Coronary artery (tissue), 2 donors: ENCODE results near the gene BPI.
"Not testable (repeated sequence)": the region's sequence is repeated elsewhere in the genome, so short reads cannot be mapped to it uniquely, and the experiment has no call there.

Experiments used
- DNase-seq: peaks from one replicate; pipeline ENCODE4 v3.0.0-alpha.2; 2017; ENCODE audit warnings: low spot score
- H3K27ac ChIP-seq, 2 donors: fragments of 200-600 bp; sonication (generic); one replicate each; pipeline ENCODE4 v1.5.1; 2016 to 2019
- H3K4me3 ChIP-seq: fragments of 200-600 bp; sonication (generic); 2 replicates; pipeline ENCODE4 v1.5.1; 2016; ENCODE audit warnings: mild to moderate bottlenecking, moderate library complexity
- TF ChIP-seq, protein P1 (sequence below): fragments of 200-600 bp; sonication (generic); IDR thresholded peaks from one replicate; pipeline ENCODE4 v1.5.1; 2019; ENCODE audit warnings: antibody characterized with exemption

Gene BPI

DNA sequence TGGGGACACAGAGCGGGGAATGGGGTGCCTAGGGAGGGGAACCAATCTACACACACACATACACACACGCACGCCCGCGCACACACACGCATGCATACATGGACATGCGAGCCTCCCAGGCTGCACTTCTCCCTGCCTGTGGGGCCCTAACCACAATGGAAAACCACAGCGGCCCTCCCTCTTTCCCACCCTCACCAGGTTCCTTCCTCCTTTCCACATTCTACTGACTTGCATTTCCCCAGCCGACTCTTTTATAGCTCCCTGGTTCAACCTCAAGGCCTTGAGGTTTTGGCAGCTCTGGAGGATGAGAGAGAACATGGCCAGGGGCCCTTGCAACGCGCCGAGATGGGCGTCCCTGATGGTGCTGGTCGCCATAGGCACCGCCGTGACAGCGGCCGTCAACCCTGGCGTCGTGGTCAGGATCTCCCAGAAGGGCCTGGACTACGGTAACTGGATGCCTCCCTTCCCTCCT lies at the start of gene BPI:
Gene BPI (plus strand): TSS at position 249 of the 472 bp plus-strand sequence. CDS start 68 bp downstream, at position 317.
- TF ChIP-seq, protein P1, sequence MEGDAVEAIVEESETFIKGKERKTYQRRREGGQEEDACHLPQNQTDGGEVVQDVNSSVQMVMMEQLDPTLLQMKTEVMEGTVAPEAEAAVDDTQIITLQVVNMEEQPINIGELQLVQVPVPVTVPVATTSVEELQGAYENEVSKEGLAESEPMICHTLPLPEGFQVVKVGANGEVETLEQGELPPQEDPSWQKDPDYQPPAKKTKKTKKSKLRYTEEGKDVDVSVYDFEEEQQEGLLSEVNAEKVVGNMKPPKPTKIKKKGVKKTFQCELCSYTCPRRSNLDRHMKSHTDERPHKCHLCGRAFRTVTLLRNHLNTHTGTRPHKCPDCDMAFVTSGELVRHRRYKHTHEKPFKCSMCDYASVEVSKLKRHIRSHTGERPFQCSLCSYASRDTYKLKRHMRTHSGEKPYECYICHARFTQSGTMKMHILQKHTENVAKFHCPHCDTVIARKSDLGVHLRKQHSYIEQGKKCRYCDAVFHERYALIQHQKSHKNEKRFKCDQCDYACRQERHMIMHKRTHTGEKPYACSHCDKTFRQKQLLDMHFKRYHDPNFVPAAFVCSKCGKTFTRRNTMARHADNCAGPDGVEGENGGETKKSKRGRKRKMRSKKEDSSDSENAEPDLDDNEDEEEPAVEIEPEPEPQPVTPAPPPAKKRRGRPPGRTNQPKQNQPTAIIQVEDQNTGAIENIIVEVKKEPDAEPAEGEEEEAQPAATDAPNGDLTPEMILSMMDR, result no peak
- H3K4me3 ChIP-seq, result no peak within 1 kb of the TSS
- H3K27ac ChIP-seq, result no peak within 1 kb of the TSS
- DNase-seq, result no peak

DNA sequence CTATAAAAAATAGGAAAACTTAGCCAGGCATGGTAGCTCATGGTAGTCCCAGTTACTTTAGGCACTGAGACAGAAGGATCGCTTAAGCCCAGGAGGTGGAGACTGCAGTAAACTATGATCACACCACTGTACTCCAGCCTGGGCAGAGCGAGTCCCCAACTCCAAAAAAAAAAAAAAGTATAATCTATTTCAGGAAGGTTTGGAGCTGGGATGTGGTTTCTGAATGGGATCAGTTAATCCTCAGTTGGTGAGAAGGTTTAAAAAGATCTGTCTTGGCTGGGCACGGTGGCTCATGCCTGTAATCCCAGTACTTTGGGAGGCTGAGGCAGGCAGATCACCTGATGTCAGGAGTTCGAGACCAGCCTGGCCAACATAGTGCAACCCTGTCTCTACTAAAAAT lies 49.3 kb upstream of the BPI start:
- peak overlapping the region; percentile 7 to 85 for H3K27ac ChIP-seq
- not testable (repeated sequence) for H3K4me3 ChIP-seq, DNase-seq

DNA sequence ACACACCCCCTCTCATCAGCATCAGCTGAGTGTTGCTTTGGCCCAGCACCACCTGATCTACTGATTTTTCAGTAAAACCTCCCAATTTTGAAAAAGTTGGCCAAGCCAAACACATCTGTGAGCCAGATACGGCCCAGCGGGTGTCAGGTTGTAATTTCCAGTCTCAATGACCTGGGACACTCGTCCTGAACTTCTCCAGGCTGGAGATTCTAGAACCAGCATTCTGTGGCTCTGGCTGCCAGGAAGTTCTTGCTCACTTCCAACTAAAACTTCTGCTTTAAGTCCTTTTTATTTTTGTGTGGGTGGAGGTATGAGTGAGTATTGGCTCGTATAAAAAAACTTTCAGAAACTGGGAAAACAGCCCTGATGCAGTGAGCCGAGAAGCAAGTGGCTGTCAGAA lies 48.6 kb upstream of the BPI start:
- Histone ChIP-seq H3K4me3 (no peak overlapping the region), H3K27ac (peak overlapping the region; percentile 62 to 85)
- DNase-seq, result no peak
- TF ChIP-seq, protein P1, result no peak

DNA sequence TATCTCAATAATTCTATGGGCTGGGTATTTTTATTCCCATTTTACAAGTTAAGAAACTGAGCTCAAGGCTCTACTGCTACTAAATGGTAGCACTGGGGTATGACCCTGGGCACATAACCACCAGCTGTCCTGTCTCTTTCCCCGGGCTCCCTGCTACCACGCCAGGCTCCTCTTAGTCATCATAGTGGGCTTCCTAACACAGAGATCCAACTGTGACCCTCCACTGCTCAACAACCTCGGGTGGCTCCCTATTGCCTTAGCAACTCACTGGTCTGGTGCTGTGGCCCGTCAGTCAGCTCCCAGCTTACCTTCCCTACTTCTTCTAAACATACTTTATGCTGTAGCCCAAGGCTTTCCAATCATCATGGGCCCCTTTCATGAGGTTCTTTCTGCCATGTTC lies 47.9 kb upstream of the BPI start:
- Histone ChIP-seq H3K4me3 (no peak overlapping the region), H3K27ac (peak overlapping the region; percentile 62 to 85)
- DNase-seq, result no peak
- TF ChIP-seq, protein P1, result no peak

DNA sequence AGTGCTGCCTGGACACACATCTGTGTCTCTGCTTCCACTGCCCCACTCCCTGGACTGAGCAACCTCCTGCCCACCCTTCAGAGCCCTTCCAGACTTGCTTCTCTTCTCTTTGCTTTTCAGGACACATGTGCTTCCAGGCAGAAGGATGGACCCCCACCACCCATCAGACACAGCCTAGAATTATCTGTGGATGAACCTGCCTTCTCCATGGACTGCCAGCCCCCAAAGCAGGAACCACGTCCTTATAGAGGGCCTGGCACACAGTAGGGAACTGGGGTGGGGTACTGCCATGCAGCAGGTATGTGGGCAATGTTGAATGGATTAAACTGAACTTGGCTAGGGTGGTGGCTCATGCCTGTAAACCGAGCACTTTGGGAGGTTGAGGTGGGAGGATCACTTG lies 47.0 kb upstream of the BPI start:
- TF ChIP-seq, protein P1, result no peak
- Histone ChIP-seq H3K27ac (peak overlapping the region in 1 of 2 donors; percentile 53), H3K4me3 (no peak overlapping the region)
- DNase-seq, result no peak

DNA sequence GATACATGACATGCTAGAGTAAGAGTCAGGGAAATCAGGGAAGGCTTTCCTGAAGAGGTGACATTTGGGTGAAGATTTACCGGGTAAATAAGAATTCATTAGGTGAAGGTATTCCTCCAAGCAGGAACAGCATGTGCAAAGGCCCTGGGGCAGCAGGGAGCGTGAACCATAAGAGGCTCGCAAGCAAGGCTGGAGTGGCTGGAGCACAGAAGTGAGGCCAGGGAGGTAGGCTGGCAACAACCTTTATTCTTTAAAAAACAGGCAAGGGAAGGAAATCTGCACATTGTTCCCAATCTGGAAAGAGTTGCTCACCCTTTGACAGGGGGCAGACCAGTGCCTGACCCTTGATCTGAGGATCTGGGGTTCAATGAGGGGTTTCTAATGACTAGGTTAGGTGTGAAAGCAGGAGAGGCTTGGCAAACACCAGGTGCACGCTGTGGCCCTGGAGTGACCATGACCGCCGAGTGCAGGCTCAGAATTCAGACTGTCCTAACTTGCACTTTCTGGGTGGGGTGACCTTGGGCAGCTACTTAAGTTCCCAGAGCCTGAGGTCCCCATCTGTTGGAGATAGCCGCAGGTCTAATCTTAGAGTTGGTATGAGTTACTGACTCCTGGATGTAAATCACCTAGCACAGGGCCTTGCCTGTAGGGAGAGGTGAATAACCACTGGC lies 45.3 kb upstream of the BPI start:
- DNase-seq, result no peak
- Histone ChIP-seq H3K27ac (peak overlapping the region in 1 of 2 donors; percentile 94), H3K4me3 (no peak overlapping the region)
- TF ChIP-seq, protein P1, result no peak

DNA sequence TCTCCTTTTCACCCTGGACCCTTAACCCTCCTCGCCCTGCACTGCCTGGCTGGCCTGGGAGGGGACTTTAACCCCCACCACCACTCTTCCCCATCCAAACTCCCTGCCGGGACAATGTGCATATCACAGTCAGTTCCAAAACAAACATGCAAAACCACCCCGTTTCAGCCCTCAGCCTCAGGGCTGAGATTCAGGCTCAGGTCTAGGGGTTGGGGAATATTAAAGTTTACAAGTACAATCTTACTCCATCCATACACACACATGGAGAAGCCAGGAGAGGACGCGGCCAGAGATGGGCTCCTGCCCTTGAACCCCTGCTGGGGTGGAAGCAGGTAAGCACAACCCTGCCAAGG lies 44.0 kb upstream of the BPI start:
- DNase-seq, result no peak
- TF ChIP-seq, protein P1, result no peak
- Histone ChIP-seq H3K4me3 (peak overlapping the region; percentile 78), H3K27ac (peak overlapping the region; percentile 81 to 94)
